ENCODE results near the gene RXRA. TPM values are rescaled to one million over a fixed set of nuclear protein-coding genes. Genes with fewer than 3 reads are reported as not detected.

Gene RXRA
- polyA plus RNA-seq, 1 donor: 37.2 TPM

DNA sequence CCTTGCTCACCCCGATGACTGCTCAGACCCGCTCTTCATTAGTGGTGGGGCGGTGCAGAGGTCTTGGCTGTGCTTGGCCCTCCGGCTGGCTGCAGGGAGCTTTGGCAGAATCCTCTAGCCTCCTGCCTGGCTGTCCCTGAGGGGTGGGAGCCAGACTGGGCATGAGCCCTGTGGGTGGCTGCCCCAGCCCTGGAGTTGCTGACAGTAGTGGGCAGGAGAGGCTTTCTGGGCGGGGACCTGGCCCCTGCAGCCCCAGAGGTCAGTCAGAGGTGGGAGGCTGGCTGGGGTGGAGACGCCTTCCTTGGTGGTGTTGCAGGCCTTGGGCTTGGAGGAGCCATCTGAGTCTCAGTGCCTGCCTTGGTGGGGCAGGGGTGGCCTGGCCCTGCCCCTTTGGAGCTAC is 146.0 kb downstream of the RXRA start:
- DNase-seq: no peak

DNA sequence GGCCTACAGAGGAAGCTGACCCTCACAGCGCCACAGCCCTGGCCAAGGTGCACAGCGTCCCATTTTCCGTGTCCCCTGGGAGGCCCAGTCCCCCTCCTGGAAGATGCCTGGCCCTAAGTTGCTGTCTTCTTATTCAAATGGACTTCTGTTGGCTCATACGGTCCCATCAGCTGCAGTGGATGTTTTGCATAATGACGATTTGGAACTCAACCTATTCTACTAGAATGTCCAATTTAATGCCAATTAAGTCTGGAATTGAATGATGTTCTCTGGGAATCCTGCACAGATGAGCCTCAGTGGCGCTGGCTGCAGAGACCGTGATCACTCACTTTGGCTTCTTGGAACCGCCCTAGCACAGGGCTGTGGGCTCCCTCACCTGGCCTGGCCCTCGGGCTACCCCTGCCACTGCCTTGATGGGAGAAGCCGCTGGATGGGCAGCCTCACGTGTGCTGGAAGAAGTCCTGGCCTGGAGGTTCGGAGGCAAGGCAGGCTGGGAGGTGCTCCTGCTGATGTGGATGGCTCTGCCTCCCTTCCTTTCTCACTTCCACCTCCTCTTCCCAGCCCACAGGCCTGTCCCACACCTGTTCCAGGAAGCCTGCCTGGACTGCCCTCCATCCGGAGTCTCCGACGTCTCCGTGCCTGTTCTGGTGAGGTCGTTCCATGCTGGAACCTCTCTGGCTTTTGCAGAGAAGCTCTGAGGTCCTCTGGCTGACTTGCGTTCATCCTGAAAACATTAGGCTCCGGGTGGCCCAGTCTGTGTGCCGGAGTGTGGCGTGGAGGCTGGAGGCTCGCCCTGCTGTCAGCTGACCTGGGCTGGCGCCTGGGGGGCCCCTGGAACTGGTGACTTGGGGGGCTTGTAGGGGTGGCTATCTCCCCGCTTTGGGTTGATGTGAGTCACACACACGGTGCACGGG is 147.1 kb downstream of the RXRA start:
- DNase-seq: no peak

- no peak for DNase-seq
Observed at GRCh38 chr9:134474055-134474370, 147.8 kb downstream of the RXRA start.

- DNase-seq: no peak
Observed at GRCh38 chr9:134475011-134475790, 148.9 kb downstream of the RXRA start.

DNA sequence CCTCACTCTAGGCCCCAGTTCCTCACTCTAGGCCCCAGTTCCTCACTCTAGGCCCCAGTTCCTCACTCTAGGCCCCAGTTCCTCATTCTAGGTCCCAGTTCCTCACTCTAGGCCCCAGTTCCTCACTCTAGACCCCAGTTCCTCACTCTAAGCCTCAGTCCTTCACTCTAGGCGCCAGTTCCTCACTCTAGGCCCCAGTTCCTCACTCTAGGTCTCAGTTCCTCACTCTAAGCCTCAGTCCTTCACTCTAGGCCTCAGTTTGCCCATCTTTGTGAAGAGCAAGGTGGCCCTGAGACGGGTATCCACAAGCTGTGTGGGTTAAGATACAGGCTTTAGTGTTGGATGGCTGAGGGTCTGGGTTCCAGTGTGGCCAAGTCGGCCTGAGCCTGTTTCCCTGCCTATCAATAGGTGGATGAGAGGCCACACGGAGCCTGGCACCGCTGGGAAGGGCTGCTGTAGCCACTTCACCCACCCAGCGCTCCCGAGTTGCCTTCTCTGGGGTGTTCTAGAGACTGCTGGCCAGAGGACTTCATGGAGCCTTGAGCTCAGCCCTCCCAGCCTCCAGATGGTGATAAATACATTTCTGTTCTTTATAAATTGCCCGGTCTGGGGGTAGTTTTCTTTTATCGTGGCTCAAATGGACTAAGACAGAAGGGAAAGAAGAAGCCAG is 150.2 kb downstream of the RXRA start:
- no peak for DNase-seq

DNA sequence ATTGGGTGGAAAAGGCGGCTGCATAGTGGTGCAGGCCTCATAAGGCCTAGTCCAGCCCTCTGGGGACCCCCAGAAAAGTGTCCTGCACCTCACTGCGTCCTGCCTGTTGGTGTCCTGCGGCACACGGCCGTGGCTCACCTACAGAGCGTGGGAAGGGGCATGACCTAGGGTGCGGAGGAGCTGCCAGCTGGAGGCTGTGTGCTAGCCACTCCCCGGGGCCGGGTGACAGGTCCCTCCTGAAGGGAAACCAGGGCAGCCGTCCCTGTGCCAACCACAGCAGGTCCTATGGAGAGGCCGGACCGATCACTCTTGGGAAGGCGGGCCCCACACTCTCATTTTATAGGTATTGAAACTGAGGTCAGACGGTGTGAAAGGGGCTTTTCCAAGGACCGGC is 150.7 kb downstream of the RXRA start:
- DNase-seq: no peak

- DNase-seq: no peak
Observed at GRCh38 chr9:134477342-134477925, 151.2 kb downstream of the RXRA start.

DNA sequence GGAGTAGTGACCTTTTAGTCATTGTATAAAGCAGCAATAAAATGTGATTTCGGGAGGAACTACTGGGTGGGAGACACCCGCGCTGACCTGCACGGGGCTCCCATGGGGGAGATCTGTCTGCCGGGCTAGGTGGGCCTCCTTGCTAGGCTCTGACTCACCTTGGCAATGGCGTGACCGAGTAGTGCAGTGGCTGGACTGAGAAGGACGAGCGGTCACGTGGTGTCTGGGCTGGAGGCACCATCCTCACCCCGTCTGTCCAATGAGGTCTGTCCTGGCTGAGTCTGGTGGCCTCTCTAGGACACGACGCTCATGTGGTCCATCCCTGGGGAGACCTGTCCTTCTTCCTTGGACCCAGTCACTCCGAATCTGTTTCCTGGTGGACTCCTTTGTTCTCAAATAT is 151.7 kb downstream of the RXRA start:
- DNase-seq: no peak

GRCh38 chr9:134481762-134482161 is 155.5 kb downstream of the RXRA start:
- DNase-seq: no peak

GRCh38 chr9:134482226-134482625 is 156.0 kb downstream of the RXRA start:
- no peak for DNase-seq

DNA sequence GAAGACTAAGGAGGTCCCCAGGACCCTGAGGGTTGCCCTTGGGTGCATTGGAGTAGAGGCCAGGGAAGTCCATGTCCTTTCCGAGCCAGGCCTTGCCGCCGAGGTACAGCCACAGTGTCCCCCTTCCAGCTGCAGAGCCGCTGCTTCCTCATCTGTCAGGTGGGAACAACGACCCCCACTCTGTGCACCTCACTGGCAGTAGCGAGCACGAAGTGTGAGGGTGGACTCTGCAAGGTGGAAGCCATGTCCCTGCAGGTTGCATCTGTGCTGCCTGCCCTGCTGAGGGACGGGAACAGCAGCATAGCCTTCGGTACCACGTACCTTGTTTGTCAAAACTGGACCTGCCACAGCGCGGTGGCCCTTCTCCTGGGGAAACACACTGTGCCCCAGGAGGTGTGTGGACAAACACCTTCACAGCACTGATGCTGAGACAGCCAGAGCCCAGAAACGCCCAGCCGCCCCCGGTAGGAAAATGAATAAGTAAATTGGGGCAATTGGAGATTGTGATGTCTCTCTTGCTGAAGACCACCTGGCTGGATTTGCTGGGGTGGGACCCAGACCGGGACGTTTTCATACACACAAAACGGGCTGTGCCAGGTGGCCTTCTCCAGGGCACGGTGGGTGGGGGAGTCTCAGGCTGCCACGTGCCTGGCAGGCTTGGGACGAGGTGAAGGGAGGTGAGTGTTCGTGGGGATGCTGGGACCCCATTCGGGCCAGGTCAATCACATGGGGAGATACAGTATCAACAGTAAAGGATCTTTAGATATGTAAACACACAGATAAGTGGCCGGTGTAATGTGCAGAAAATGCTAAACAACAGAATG is 157.3 kb downstream of the RXRA start:
- no peak for DNase-seq

DNA sequence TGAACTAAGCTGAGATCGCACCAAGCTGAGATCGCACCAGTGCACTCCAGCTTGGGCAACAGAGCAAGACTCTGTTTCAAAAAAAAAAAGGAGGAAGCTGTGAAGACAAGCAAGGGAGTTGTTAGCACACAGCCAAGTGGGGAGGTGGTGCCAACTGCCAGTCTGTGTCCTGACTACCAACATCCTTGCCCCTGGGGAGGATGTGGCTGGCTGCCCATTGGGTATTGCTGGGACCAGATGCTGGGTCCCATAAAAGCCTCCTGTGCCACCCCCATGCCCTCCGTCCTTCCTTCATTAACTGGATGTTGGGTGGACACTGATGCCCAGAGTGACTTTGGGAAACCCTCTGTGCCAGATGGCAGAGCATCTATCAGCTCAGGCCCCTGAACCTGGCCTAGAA is 158.2 kb downstream of the RXRA start:
- no peak for DNase-seq

DNA sequence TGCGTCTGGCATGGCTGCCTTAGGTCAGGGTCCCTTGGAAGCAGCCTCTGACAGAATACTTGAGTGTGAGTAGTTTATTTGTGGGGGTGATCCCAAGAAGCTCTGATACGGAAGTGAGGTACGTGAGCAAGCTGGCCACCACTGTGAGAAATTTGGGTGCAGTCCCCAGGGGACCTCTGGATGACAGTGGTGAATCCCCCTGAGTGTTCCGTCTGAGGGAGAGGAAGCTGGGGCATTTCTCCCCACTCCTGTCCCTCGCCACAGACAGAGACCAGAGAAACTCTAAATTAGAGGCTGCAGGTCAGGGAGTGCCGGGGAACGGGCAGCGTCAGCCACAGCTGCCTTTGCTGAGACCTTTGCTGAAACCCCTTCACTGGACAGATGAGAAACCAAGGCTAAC is 159.4 kb downstream of the RXRA start:
- DNase-seq: no peak

DNA sequence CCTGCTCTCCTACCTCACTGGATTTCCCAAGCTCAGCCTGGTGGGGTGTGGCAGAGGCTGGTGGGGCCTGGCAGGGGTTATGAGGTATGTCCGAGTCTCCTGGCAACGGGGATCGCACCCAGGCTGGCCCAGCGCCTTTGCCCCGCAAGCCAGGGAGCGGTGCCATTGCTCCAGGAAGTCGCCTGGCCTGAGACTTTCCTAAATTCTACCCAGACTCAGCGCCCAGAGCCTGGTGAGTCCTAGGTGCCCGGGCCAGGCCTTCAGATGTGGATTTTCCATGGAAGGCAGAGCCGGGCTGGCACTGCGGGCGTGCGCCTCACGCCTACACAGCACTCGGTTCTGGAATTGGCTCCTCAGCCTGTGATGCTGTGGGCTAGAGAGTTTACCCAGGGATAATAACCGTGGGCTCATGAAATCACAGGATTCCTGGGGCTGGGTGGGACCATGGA is 159.9 kb downstream of the RXRA start:
- DNase-seq: no peak

DNA sequence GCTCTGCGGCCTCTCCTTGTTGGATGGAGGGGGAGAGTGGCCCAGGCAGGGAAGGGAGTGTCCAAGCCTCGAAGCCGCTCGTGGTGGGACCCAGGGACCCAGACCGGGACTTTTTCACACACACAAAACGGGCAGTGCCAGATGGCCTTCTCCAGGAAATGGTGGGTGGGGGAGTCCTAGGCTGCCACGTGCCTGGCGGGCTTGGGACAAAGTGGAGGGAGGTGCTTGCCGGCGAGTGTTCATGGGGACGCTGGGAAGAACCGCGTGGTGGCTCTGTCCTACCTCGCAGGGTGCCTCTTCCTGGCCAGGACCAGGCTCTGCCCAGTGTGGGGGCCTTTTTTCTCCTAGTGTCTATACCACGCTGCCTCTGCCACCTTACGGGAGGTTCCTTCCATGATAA is 160.3 kb downstream of the RXRA start:
- DNase-seq: no peak

Other genes with a start within 250 kb of the RXRA start
- gene WDR5, start 190.4 kb upstream of the RXRA start, polyA plus RNA-seq (ENCODE audit: insufficient read length): 35.9 TPM
- gene RNU6ATAC, start 161.9 kb upstream of the RXRA start, polyA plus RNA-seq (ENCODE audit: insufficient read length): not detected